Measurements from ENCODE around the gene PRKACA. TPM values are rescaled to one million over a fixed set of nuclear protein-coding genes. Genes with fewer than 3 reads are reported as not detected.

PRKACA gene
- total RNA-seq, 4 donors from 2014 or later, result 31.5 to 56.1 (median 45.1) TPM

DNA sequence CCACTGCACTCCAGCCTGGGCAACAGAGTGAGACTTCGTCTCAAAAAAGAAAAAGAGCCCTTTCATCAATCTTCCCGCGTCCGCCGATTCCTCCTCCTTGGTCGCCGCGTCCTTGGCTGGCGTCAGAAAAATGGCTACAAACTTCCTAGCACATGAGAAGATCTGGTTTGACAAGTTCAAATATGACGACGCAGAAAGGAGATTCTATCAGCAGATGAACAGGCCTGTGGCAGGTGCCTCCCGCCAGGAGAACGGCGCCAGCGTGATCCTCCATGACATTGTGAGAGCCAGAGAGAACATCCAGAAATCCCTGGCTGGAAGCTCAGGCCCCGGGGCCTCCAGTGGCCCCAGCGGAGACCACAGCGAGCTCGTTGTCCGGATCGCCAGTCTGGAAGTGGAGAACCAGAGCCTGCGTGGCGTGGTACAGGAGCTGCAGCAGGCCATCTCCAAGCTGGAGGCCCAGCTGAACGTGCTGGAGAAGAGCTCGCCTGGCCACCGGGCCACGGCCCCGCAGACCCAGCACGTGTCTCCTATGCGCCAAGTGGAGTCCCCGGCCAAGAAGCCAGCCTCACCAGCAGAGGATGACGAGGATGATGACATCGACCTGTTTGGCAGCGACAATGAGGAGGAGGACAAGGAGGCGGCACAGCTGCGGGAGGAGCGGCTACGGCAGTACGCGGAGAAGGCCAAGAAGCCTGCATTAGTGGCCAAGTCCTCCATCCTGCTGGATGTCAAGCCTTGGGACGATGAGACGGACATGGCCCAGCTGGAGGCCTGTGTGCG lies 47.1 kb downstream of the PRKACA start:
- TF ChIP-seq, protein P1, sequence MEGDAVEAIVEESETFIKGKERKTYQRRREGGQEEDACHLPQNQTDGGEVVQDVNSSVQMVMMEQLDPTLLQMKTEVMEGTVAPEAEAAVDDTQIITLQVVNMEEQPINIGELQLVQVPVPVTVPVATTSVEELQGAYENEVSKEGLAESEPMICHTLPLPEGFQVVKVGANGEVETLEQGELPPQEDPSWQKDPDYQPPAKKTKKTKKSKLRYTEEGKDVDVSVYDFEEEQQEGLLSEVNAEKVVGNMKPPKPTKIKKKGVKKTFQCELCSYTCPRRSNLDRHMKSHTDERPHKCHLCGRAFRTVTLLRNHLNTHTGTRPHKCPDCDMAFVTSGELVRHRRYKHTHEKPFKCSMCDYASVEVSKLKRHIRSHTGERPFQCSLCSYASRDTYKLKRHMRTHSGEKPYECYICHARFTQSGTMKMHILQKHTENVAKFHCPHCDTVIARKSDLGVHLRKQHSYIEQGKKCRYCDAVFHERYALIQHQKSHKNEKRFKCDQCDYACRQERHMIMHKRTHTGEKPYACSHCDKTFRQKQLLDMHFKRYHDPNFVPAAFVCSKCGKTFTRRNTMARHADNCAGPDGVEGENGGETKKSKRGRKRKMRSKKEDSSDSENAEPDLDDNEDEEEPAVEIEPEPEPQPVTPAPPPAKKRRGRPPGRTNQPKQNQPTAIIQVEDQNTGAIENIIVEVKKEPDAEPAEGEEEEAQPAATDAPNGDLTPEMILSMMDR (IDR thresholded peaks at IDR 0.05), result no peak
- no peak for DNase-seq (ENCODE audit: low spot score)
- ATAC-seq (ENCODE audit: low FRiP score), result no peak

DNA sequence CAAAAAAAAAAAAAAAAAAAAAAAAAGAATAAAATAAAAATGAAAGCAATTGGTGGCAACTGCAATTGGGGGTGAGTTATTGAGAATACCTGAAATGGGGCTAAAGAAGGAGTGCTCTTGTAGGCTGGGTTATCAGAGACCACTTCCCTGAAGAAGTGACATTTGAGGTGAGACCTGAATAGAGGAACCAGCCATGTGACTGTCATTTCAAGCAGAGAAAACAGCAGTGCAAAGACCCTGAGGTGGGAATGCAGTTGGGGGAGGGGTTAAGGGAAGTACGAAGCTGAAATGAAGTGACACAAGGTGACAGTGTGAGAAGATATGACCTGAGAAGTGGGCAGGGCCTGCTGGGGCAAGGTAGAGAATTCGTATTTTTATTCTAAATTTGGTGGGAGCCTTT lies 51.4 kb downstream of the PRKACA start:
- ATAC-seq (ENCODE audit: low FRiP score), result no peak
- TF ChIP-seq, protein P1 (IDR thresholded peaks at IDR 0.05), result no peak
- no peak for DNase-seq (ENCODE audit: low spot score)

DNA sequence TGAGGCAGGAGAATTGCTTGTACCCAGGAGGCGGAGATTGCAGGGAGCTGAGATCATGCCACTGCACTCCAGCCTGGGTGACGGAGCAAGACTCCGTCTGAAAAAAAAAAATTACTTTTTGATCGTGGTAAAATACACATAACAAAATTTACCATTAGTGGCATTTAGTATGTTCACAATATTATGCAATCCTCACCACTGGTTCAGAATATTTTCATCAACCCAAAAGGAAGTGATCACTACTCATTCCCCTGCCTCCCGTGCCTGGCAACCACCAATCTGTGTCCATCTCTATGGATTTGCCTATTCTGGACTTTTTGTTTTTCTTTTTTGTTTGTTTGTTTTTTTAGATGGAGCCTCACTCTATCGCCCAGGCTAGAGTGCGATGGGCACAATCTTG lies 54.5 kb downstream of the PRKACA start:
- DNase-seq (ENCODE audit: low spot score), result no peak
- TF ChIP-seq, protein P1 (IDR thresholded peaks at IDR 0.05), result no peak
- ATAC-seq (ENCODE audit: low FRiP score), result no peak

DNA sequence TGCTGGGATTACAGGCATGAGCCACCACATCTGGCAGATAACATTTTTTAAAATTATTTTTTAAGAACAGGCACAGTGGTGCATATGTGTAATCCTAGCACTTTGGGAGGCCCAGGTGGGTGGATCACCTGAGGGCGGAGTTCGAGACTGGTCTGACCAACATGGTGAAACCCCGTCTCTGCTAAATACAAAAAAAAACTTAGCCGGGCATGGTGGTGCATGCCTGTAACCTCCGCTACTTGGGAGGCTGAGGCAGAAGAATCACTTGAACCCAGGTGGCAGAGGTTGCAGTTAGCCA lies 55.1 kb downstream of the PRKACA start:
- TF ChIP-seq, protein P1 (IDR thresholded peaks at IDR 0.05), result no peak
- ATAC-seq (ENCODE audit: low FRiP score) (no peak), DNase-seq (ENCODE audit: low spot score) (no peak)

DNA sequence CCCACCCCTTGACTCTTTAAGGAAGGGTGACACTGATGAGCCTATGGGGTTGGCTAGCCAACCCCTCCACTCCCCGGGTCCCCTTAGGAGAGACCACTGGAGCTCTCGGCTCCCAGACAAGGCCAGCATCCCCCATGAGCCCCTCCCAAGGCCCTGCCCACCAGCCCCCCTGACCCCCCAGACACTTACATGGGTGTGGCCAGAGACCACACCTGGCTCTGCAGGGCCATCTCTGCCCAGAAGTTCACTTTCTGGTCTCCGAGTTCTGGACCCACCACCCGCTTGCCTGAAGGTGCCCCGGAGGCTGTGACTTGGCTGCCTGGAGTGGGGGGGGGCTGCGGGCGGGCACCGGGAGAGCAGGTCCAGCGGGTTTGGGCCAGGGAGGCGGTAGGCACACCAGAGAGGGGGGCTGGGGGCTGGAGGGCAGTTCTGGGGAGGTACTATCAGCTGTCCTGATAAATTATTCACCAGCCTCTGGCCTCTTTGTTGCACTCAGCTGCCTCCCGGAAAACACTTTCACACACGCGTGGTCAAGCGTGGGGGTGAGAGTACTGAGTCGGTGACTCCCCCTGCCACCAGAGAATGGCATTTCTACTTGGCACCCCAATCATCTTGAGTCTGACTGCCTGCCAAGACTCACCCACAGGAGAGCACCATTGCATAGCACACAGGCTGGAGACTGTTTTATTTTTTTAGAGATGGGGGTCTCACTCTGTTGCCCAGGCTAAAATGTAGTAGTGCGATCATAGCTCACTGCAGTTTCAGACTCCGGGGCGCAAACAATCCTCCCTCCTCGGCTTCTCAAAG lies 55.6 kb downstream of the PRKACA start, which contains the start of gene PALM3:
Gene PALM3 (minus strand): TSS at position 326 of the 807 bp plus-strand sequence. CDS start 96 bp downstream, at position 230.
- TF ChIP-seq, protein P1 (IDR thresholded peaks at IDR 0.05), result no peak
- DNase-seq (ENCODE audit: low spot score) (no peak), ATAC-seq (ENCODE audit: low FRiP score) (no peak)

DNA sequence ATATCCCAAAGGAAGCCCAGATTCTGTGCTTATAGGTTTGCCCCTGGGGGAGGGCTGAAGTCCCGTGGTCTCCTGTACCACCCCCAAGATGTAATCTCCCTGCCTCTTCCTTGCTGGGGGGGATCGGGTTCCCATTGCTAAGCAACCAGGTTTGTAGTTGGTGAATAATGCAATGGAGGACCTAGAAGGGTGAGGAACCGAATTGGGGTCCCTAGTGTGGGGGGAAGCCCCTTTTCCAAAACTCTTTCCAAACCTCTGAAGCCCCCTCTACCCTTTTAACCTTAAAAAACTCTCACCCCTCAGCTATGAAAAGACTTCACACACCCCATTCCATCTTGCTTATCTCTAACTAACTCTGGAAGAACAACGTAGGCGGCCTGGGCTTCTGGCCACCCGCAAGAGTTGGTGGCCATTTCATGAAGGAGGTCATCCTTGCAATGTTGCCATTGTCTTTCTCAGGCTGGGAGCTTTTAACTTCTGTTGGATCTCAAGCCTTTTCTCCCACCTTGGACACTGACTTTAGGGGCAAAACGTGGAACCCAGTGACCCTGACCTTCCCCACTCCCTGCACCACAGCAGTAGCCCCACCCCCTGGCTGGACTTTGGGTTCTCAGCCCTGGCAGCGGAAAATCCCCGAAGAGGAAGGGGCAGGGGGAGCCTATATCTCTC lies 56.3 kb downstream of the PRKACA start:
- ATAC-seq (ENCODE audit: low FRiP score) (no peak), DNase-seq (ENCODE audit: low spot score) (no peak)
- TF ChIP-seq, protein P1 (IDR thresholded peaks at IDR 0.05), result no peak
